Measurements from ENCODE around the gene LIG3.
"Not testable (repeated sequence)": the region's sequence is repeated elsewhere in the genome, so short reads cannot be mapped to it uniquely, and the experiment has no call there.

The LIG3 gene

DNA sequence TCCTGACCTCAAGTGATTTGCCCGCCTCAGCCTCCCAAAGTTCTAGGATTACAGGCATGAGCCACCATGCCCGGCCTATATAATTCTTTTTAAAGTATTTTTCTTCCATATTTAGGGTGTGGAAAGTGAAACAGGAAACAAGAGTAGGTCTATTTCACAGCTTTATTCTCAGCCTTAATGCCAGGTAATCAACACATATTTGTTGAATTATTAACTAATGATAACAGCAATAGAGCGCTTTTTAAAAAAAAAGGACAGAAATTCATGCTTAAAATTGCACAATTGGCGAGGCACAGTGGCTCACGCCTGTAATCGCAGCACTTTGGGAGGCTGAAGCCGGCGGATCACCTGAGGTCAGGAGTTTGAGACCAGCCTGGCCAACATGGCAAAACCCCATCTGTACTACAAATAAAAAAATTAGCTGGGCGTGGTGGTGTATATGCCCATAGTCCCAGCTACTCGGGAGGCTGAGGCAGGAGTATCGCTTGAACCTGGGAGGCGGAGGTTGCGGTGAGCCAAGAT is 65.2 kb downstream of the LIG3 start:
- DNase-seq, result not testable (repeated sequence)

DNA sequence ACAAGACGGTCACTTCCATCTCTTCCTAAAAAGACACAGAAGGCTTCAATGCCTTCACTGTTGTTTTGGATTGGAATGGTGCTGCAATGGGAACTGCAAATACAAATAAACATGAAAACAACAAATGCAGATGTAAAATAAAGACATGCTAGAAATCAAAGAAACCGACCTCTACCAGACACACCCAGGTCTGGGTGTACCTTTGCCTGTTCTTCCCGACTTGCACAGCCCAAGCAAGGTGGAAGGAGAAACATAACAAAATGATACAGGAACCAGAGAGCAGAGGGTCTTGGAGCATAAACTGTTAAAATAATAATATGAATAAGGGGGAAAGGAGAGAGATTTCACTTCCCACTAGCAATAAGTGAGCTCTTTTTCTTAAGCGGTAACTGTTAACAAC is 65.9 kb downstream of the LIG3 start:
- DNase-seq, result no peak

DNA sequence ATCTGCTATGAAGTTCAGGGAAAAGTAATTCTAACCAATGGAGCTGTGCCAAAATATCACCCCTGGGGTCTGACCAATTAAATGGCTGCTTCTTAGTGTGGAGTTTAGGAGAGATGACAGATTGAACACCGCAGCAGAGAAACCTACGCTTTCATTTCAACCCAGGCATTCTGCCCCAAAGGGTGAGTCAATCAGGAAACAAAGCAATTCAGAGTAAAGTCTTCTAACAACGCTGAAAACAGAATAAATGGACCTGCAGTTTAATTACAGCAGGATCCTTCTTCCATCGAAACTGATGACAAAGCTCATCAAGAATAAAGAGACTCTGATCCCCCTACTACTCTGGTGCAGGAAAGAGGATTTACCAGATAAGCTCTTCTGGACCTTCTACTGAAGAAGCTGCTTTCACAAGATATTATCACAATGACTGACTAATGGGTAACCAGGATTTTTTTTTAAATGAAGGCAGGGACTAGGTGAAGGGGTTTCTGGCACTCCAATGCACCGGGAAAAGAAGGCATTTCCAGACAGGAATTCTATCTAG is 66.5 kb downstream of the LIG3 start:
- DNase-seq, result peak; percentile 57 to 74 (median 66)

DNA sequence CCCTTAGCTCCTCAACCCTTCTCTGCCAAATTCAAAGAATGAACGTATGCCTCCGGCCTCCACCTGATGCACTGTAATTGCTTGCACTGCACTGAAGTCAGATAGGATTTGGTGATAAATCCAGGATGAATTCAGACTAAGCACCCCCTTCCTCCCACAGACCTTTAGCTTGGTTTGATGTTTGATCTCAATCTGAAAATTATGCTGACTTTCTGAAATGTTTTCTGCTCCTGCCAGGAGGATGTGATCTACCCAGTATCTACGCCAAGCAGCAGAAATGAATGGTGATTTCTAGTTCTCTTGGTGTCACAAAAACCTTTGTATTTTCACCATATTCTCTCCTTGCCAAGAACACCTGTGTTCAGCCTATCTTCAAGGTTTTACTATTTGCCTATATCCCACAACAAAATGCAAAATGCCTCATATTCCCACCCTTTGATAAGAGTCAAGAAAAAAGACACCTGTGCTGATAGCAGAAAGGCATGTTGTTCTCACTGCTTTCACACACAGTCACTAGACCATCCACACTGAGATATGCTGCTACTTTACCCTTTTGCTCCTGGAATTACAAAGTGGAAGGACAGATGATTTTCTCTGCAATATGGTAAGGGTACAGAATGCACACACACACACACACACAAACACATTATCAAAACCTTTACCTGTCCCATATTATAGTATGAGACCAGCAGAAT is 68.5 kb downstream of the LIG3 start:
- DNase-seq, result no peak

DNA sequence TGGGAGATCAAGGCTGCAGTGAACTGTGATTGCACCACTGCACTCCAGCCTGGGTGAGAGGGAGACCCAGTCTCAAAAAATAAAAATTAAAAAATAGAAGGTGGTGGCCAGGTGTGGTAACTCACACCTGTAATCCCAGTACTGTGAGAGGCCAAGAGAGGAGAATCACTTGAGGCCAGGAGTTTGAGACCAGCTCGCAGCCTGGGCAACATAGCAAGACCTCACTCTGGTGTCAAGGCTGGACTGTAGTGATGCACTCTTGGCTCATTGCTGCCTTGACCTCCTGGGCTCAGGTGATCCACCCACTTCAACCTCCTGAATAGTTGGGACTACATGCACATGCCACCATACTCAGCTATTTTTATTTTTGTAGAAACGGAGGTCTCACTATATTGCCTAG is 69.9 kb downstream of the LIG3 start:
- no peak for DNase-seq

DNA sequence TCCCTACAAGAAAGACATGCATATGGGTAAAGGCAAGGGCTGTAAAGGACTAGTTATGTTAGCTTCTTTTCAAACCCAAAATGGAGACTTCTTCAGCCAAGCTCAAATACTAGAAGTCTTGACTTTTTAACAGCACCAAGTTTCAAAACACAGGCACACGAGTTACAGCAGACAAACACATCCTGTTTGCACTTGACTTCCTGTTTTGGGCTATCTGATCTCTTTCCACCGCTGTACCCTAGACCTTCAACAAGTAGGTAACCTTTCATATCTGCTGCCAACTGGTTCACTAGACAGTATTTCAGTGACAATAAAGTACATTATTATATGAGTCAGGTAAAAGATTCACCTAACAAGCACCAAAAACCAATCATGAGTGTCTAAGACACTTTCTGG is 70.9 kb downstream of the LIG3 start:
- DNase-seq, result peak; percentile 59 to 72 (median 69)

DNA sequence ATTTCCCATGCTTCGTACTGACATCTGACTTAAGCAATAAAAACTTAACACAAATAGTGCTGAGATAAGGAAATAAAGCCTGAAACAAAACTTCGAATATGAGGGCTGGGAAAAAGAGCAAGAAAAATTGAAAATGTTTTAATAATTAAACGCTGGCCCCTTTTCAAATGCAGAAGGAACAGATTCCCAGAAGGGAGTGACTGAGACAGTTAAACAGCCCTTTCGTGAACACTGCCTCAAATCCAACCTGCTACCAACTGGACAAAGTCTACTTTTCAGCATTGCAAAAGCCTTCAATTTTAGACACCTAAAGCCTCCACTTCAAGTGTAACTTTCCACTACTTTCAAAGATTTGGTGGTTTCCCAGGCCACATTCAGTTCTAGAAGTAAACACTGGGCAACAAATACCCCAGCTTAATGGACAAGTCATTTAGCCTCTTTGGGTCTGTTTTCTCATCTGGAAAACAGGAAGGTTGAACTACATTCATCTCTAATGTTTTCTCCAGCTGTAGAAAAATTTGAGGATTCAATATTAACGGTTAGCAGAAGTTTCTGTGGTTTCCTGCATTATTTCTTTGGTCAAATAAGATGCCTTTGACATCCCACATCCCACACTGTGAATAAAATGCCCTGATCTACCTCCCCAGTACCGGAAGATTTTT is 71.4 kb downstream of the LIG3 start:
- DNase-seq, result peak; percentile 31 to 67 (median 46)

DNA sequence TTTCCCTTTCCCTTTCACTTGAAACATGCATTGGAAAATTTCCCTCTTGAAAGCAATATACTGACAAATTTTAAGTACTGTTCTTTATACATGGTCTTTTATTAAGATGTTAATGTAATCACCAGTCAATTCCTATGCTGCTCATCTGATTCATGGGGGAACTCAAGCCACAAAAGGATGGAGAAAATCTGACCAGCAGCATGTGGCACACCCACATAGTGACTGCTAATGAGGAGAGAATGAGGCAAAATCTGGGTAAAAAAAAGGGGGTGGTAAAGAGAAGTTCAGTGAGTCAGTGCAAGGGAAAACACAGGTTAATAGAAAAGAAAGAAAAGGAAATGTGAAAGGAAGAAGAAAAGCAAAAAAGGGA is 71.9 kb downstream of the LIG3 start:
- DNase-seq, result peak; percentile 82 to 95 (median 88)

DNA sequence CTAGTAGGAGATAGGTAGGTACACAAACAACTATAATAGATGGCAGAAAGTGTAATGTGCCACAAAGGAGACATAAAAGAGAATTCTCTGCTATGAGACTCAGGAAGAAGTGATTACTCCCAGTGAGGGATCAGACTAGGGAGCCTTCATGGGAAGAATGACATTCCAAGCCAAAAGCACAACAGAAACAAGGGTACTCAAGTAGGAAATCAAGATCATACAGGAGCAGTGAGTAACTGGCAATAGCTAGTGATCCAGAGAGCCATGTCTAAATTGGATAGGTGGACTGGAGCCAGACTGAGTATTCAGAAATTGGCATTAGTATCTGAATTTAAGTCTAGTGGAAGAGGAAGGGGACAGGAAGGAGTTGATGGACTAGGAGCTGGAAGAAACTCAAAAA is 72.5 kb downstream of the LIG3 start:
- no peak for DNase-seq

DNA sequence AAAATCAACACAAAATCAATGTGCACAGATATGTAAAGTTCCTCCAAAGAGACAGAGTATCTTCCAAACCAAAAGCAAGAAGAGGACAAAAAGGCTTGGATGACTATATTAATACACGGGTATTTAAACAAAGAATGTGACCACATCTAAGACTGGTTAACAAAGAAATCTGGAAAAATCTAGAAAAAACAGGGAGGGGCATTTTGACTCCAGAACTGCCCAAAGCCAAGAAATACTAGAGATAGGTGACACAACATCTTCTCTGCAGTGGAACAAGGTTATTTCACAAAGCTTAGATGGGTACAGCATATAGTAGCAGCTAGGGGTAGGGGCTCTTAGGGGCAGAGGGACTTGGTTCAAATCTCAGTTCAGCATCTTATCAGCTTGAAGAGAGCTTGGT is 72.9 kb downstream of the LIG3 start:
- no peak for DNase-seq

DNA sequence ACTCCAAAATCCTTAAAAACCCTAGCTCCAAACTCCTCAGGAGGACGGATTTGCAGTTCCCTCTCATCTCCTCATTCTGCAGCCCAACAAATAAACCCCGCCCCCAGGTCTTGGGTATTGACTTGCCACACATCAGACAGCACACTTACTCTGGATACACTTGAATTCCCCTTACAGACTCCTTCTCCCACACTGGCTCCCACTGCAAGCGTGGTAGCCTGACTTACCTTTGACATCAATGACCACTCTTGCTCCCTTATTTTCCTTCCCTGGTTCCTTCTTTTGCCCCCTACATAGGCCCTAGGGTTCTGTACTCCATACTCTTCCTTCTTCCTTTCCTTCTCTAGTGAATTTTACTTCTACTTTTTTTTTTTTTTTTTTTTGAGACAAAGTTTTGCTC is 75.7 kb downstream of the LIG3 start:
- peak; percentile 82 to 90 (median 88) for DNase-seq

DNA sequence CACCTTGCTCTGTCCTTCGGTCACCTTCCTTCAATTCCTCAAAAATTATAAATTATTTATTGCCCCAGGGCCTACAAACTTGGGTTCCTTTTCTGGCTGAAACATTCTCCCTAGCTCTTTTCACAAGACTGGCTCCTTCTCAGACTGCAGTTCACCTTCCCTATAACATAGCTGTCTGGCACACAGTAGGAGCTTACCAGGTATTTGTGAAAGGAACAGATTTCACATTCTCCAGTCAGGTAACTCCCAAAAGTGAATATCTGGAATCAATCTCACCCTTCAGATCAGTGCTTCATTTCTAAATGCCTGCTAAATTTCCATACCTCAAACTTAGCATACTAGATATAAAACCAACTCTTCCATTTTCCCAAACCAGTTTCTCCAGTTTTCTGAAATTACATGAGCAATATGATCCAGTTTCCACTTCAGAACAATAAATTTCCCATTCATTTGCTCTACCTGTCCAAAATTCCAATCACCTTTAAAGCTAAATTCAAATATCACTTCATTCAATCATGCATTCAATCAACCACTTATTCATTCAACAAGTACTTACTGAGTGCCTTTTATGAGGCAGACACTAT is 77.1 kb downstream of the LIG3 start:
- DNase-seq, result no peak
